Endodermal cell (in vitro differentiated cells): Measurements from ENCODE around the gene USP49. TPM values are rescaled to one million over a fixed set of nuclear protein-coding genes. Genes with fewer than 3 reads are reported as not detected.

Source experiments
- DNase-seq: peaks from one replicate; pipeline ENCODE4 v3.0.0-alpha.2; 2017
- H3K27ac ChIP-seq: 2 replicates; pipeline ENCODE4 v1.5.1; 2013; ENCODE audit warnings: mild to moderate bottlenecking, low read depth, low read length, moderate library complexity
- H3K27me3 ChIP-seq: 2 replicates; pipeline ENCODE4 v1.6.1; 2013; ENCODE audit warnings: mild to moderate bottlenecking, low read length, moderate library complexity; ENCODE audit not compliant: insufficient read depth, control insufficient read depth, poor library complexity, severe bottlenecking
- H3K36me3 ChIP-seq: 2 replicates; pipeline ENCODE4 v1.7.0; 2013; ENCODE audit warnings: mild to moderate bottlenecking, low read length, moderate library complexity; ENCODE audit not compliant: control insufficient read depth, insufficient read depth
- H3K4me1 ChIP-seq: one replicate; pipeline ENCODE4 v1.7.0; 2013; ENCODE audit warnings: low read length; ENCODE audit not compliant: control insufficient read depth, insufficient read depth
- H3K4me3 ChIP-seq: 2 replicates; pipeline ENCODE4 v1.5.1; 2013; ENCODE audit warnings: mild to moderate bottlenecking, low read length, moderate library complexity
- H3K9ac ChIP-seq: 2 replicates; pipeline ENCODE4 v1.6.1; 2013; ENCODE audit warnings: mild to moderate bottlenecking, low read length, moderate library complexity; ENCODE audit not compliant: poor library complexity, severe bottlenecking; ENCODE audit errors: extremely low read depth
- H3K9me3 ChIP-seq: 2 replicates; pipeline ENCODE4 v1.6.1; 2013; ENCODE audit warnings: mild to moderate bottlenecking, low read length, moderate library complexity; ENCODE audit not compliant: control insufficient read depth
- H3K27ac Mint-ChIP-seq: 2 replicates; pipeline ENCODE4 v1.8.0; 2020; ENCODE audit warnings: mixed read lengths
- H3K27me3 Mint-ChIP-seq: 2 replicates; pipeline ENCODE4 v1.8.0; 2021; ENCODE audit warnings: mild to moderate bottlenecking, mixed read lengths; ENCODE audit not compliant: insufficient read depth
- H3K36me3 Mint-ChIP-seq: 2 replicates; pipeline ENCODE4 v1.8.0; 2020; ENCODE audit warnings: low read depth, mixed read lengths
- H3K4me1 Mint-ChIP-seq: 2 replicates; pipeline ENCODE4 v1.8.0; 2020; ENCODE audit warnings: mixed read lengths
- H3K4me3 Mint-ChIP-seq: 2 replicates; pipeline ENCODE4 v1.8.0; 2020; ENCODE audit warnings: mild to moderate bottlenecking, moderate library complexity, mixed read lengths
- H3K9me3 Mint-ChIP-seq: 2 replicates; pipeline ENCODE4 v1.8.0; 2020; ENCODE audit warnings: mild to moderate bottlenecking, mixed read lengths
- WGBS, 2 experiments: methylation state at CpG; one replicate each; pipeline versions ENCODE4 v1.1.5 to v1.1.7; 2013; ENCODE audit warnings: missing lambda C conversion rate in 2 of 2, mixed read lengths in 1 of 2; ENCODE audit not compliant: insufficient coverage in 1 of 2, insufficient read length in 1 of 2; 5-methylcytosine and 5-hydroxymethylcytosine counted together
- total RNA-seq, 2 donors: library from RNA; stranded (reverse); fragmentation: NEBNext Ultra II Directional in 1 of 2; extraction: Animal tissue kit (Norgen Biotek cat#: 25700) in 1 of 2; gene quantifications; 2 replicates in 1 of 2; 3 replicates in 1 of 2; pipeline ENCODE4 v1.2.1, GENCODE V29; 2021
- TF ChIP-seq, protein P1 (sequence below): fragments of 200-600 bp; sonication (generic); conservative IDR thresholded peaks from 2 replicates; pipeline ENCODE4 v1.5.0; 2021; ENCODE audit warnings: antibody characterized with exemption, mild to moderate bottlenecking

Gene USP49
- total RNA-seq, 2 donors from 2014 or later = 14.0 to 18.9 TPM

DNA sequence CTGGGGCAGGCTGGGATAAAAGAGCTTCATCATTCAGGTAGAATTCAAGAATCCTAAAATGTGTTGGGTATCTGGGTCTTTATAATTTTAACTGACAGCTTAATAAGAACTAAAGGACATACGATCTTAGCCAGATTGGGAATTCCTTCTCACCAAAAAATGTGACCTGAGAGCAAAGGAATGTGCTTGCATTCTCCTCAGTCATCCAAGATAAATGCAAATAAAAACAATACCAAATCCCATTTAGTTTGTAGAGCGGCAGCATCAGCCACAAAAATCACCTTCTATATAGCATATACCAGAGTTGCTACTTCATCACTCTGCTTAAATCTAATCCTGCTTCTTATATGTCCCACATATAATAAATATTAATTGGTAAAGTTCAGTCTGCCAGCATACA, 16.9 kb downstream of the USP49 start:
- H3K27me3 Mint-ChIP-seq = no peaks in the 10 kb centered on the region

DNA sequence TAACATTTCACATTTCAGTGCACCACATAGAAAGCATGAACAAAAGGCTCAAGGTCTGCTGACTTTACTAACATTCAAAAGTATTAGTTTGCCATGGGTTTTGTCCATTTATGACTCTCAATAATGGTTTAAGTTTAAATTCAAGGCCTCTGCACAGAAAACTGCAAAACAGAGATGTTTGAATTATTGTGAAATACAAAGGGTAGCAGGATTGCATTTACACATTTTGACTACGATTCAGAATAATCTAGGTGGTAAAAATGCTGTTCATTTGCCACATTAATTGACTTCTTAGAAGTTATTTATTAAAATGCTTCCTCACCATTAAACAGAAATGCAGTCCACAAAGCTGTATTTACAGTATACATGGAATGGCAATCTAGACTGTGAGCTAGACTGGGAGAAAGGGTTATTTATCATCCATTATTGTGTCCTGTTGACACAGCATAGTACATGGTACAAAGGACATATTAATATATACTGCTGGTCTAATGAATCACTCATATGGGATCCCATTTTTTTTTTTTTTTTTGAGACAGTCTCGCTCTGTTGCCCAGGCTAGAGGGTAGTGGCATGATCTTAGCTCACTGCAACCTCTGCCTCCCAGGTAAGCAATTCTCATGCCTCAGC, 18.0 kb downstream of the USP49 start:
- Histone ChIP-seq H3K4me1 (no peaks in the 10 kb centered on the region), H3K9me3 (no peaks in the 10 kb centered on the region), H3K27ac (no peak overlapping the region), H3K4me3 (no peak overlapping the region), H3K9ac (no peak overlapping the region), H3K27me3 (no peaks in the 10 kb centered on the region), H3K36me3 (peaks cover under 1% of the 10 kb centered on the region)
- TF ChIP-seq, protein P1, sequence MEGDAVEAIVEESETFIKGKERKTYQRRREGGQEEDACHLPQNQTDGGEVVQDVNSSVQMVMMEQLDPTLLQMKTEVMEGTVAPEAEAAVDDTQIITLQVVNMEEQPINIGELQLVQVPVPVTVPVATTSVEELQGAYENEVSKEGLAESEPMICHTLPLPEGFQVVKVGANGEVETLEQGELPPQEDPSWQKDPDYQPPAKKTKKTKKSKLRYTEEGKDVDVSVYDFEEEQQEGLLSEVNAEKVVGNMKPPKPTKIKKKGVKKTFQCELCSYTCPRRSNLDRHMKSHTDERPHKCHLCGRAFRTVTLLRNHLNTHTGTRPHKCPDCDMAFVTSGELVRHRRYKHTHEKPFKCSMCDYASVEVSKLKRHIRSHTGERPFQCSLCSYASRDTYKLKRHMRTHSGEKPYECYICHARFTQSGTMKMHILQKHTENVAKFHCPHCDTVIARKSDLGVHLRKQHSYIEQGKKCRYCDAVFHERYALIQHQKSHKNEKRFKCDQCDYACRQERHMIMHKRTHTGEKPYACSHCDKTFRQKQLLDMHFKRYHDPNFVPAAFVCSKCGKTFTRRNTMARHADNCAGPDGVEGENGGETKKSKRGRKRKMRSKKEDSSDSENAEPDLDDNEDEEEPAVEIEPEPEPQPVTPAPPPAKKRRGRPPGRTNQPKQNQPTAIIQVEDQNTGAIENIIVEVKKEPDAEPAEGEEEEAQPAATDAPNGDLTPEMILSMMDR = no peak
- DNase-seq = no peak
- Mint-ChIP-seq H3K27me3 (no peaks in the 10 kb centered on the region), H3K4me1 (no peaks in the 10 kb centered on the region), H3K27ac (no peak overlapping the region), H3K4me3 (no peak overlapping the region), H3K9me3 (no peaks in the 10 kb centered on the region), H3K36me3 (peaks cover 9% of the 10 kb centered on the region)
- WGBS, 2 experiments = 80 to 97% methylated on average over 1 to 2 of the region's 2 CpGs

More for the DNA sequence above, 16.9 kb downstream of the USP49 start:
- Mint-ChIP-seq H3K4me1 (no peaks in the 10 kb centered on the region), H3K4me3 (no peak overlapping the region), H3K27ac (no peak overlapping the region), H3K9me3 (no peaks in the 10 kb centered on the region), H3K36me3 (peaks cover 3% of the 10 kb centered on the region)
- no peak for DNase-seq
- TF ChIP-seq, protein P1 = no peak
- Histone ChIP-seq H3K9ac (peak overlapping the region; percentile 3), H3K9me3 (no peaks in the 10 kb centered on the region), H3K4me1 (no peaks in the 10 kb centered on the region), H3K36me3 (no peaks in the 10 kb centered on the region), H3K4me3 (no peak overlapping the region), H3K27me3 (no peaks in the 10 kb centered on the region), H3K27ac (no peak overlapping the region)
- WGBS, 2 experiments = 87% methylated on average over 2 of the region's 2 CpGs; no CpG with 5 or more reads in 1 of the 2 experiments

DNA sequence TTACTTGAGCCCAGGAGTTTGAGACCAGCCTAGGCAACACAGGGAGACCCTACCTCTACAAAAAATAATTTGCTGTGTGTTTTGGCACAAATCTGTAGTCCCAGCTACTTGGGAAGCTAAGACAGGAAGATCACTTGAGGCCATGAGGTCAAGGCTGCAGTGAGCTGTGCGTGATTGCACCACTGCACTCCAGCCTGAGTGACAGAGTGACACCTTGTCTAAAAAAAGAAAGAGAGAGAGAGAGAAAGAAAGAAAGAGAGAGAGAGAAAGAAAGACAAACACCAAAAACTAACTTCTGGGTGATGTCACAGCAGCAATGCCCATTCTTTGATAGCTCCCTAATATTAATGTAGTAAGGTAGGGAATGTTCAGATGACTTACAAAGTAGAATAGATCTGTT, 20.4 kb downstream of the USP49 start:
- no peaks in the 10 kb centered on the region for H3K4me1 Mint-ChIP-seq
- H3K27me3 ChIP-seq = no peaks in the 10 kb centered on the region
- no peak for DNase-seq
- H3K27ac Mint-ChIP-seq = no peak overlapping the region
- TF ChIP-seq, protein P1 = no peak
- 97 to 100% methylated on average over 1 of the region's 1 CpG for WGBS, 2 experiments
- H3K9ac ChIP-seq = no peak overlapping the region
- H3K4me1 ChIP-seq = no peaks in the 10 kb centered on the region
- peaks cover 20% of the 10 kb centered on the region for H3K36me3 ChIP-seq
- no peaks in the 10 kb centered on the region for H3K9me3 ChIP-seq
- H3K9me3 Mint-ChIP-seq = no peaks in the 10 kb centered on the region
- H3K4me3 ChIP-seq = no peak overlapping the region
- H3K36me3 Mint-ChIP-seq = peaks cover 17% of the 10 kb centered on the region
- no peak overlapping the region for H3K27ac ChIP-seq
- H3K4me3 Mint-ChIP-seq = no peak overlapping the region
- no peaks in the 10 kb centered on the region for H3K27me3 Mint-ChIP-seq
